Ovary (tissue), 3 donors: Measurements from ENCODE around the gene CD79A.

Experiments
- EP300 ChIP-seq: sonication (generic); formaldehyde crosslinking; IDR thresholded peaks from one replicate; pipeline ENCODE4 v1.6.1; 2017; ENCODE audit warnings: antibody characterized with exemption
- POLR2A ChIP-seq: fragments of 450-650 bp; IDR thresholded peaks from one replicate; pipeline ENCODE4 v1.6.1; 2017; ENCODE audit warnings: antibody characterized with exemption, mild to moderate bottlenecking, moderate library complexity
- TF ChIP-seq, protein P1 (sequence below), 3 donors: fragments of 450-650 bp in 2 of 3; fragments of 200-600 bp in 1 of 3; IDR thresholded peaks; one replicate each; pipeline versions ENCODE4 v1.5.1 to v1.8.0; 2016 to 2022; ENCODE audit warnings: antibody characterized with exemption in 3 of 3, mild to moderate bottlenecking in 1 of 3
- donor health status: DM: no; HTN: no; CAD: no.

DNA sequence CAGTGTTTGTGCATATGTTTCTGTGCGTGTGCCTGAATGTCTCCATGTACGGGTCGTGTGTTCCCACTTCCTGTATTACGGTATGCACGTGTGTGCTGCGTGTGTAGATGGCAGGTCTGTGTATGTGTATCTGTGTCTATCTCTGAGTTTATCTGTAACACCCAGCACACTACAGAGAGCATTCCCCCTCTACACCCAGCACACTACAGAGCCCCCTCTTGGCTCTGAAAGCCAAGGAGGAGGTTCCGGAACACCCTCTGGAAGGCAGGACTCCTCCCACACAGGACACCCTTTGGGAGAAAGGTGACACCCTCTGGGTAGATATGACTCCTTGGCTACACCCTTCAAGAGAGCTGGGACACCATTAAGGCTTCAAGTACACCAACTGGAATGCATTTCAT, 53.2 kb downstream of the CD79A start:
- TF ChIP-seq, protein P1, sequence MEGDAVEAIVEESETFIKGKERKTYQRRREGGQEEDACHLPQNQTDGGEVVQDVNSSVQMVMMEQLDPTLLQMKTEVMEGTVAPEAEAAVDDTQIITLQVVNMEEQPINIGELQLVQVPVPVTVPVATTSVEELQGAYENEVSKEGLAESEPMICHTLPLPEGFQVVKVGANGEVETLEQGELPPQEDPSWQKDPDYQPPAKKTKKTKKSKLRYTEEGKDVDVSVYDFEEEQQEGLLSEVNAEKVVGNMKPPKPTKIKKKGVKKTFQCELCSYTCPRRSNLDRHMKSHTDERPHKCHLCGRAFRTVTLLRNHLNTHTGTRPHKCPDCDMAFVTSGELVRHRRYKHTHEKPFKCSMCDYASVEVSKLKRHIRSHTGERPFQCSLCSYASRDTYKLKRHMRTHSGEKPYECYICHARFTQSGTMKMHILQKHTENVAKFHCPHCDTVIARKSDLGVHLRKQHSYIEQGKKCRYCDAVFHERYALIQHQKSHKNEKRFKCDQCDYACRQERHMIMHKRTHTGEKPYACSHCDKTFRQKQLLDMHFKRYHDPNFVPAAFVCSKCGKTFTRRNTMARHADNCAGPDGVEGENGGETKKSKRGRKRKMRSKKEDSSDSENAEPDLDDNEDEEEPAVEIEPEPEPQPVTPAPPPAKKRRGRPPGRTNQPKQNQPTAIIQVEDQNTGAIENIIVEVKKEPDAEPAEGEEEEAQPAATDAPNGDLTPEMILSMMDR (IDR thresholded peaks at IDR 0.05), result no peak
- no peak for TF ChIP-seq POLR2A
- no peak for TF ChIP-seq EP300
